Amniotic stem cell (primary cell): ENCODE results near the gene FAM117A.
"Not testable (repeated sequence)": the region's sequence is repeated elsewhere in the genome, so short reads cannot be mapped to it uniquely, and the experiment has no call there.

ENCODE experiments used
- DNase-seq: peaks from one replicate; lab custom pipeline; 2025; lab: John Stamatoyannopoulos, UW

The FAM117A gene

DNA sequence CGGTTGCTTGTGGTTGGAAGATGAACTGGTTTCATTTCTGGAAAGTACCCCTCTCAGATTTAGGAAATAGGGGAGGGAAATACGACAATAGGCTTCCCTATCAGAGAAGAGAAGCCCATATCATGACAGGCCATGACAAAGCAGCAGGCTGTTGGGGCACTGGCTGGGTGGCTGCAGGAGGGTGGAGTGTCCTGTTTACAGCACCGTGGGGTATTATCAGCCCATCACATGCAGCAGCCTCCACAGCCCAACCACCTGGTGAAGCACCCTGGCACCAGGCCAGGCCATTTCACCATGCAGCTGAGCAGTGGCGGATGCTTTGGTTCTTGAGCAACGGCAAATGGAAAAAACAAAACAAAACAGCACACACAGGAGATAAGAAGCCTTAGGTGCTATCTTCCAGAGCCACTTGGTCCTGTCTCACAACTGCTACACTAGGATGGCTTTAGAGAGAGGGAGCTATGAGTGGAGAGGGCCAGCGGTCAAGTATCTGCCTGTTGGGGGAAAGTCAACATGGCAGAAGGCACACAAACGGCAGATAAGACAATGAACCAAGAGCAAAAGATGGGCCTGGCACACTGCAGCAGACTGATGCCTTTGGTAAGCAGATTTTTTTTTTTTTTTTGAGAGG is 24.2 kb downstream of the FAM117A start:
- DNase-seq: no peak

DNA sequence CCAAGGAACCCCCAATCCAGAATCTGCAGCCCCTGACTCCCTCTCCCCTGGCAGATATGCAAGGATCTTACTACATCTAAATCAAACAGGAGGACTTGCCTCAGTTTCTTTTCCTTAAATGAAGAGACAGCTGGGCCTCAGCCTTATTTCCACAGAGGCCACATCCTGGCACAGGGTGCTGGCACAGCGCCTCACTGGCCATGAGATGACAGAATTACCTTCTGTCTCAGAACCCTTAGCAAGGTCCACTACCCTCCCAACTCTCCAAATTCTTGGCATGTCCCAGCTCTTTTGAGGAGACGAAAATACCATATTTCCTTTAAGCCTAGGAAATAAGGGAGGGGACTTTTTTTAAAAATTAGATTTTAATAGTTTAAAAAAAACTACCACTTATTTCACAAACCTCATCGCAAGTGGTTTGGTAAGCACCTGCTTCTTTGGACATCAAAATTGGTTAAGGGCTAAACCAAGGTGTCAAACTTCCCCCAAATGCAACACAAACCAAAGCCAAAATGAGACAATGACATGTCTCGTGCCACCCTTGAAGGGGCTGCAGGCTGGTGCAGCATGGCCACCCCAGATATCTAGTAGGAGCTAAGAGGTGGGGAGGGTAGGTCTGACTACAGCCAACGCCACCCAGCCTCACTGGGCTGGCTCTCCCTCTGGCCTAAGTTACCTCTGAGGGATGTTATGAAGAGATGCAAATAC is 25.3 kb downstream of the FAM117A start:
- DNase-seq: no peak

DNA sequence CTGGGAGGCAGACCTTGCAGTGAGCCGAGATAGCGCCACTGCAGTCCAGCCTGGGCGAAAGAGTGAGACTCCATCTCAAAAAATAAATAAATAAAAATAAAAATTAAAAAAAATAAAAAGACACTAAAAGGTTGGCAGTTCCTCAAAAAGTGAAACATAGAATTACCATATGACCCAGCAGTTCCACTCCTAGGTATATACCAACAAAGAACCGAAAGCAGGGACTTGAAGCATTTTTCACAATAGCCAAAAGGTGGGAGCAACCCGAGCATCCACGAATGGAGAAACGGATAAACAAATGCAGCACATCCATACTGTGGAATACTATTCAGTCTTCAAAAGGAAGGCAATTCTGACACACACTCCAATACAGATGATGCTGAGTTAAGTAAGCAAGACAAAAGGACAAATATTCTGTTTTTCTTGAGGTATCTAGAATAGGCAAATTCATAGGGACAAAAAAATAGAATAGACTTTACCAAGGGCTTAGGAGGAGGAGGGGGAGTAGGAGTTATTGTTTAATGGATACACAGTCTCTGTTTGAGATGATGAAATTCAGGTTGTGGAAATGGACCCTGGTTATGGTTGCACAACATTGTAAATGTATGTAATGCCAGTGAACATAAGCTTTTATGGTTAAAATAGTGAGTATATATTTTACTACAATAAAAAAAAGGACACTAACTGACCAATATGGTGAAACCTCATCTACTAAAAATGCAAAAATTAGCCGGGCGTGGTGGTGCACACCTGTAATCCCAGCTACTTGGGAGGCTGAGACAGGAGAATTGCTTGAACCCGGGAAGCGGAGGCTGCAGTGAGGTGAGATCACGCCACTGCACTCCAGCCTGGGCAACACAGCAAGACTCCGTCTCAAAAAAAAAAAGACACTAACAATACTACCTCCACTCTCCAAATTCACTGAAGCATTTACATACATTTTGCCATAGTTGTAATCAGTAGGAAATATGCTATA is 29.1 kb downstream of the FAM117A start:
- no peak for DNase-seq

DNA sequence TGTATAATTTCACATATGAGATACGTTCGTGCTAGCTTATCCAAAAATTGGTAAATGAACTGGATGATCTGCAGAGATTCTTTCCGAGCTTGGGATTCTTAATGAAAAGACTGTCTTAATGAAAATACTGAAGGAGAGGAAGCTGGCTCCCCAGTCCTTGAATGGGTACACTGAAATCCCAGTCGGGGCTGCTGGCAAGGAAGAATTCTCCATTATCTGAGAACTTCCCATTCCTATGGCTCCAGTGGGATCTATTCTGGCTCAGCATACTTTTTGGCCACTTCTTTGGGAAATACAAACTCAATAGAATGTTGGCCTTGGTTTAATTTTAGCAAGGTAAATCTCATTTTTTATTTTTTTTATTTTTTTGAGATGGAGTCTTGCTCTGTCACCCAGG is 32.5 kb downstream of the FAM117A start:
- DNase-seq: no peak

DNA sequence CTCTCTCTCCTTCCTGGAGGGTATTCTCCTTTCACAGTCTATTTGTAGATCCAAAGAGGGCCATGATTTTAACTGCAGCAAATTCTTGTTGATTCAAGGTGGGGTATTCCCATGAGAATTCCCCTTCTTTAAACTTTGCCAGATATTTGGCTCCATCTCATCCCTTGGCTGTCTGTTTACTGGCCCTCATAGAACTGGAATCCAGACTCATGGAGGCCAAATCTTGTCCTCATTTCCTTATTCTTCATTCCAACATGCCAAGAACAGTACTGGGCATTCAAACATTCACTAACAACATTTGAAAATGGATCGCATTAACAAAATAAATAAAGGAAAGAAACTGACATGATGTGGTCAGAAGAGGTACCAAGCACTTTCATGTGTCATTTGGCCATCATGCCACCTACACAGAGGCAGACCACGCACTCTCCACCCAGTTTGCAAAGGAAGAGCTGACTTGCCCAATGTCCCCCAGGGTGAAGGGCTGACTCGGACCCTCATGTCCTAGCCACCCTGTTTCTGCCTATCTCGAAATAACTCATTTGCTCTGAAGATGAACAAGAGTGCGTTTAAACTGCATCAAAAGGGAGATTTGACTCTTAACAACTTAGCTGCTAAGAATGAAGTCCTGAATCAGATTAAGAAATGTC is 33.0 kb downstream of the FAM117A start:
- no peak for DNase-seq

DNA sequence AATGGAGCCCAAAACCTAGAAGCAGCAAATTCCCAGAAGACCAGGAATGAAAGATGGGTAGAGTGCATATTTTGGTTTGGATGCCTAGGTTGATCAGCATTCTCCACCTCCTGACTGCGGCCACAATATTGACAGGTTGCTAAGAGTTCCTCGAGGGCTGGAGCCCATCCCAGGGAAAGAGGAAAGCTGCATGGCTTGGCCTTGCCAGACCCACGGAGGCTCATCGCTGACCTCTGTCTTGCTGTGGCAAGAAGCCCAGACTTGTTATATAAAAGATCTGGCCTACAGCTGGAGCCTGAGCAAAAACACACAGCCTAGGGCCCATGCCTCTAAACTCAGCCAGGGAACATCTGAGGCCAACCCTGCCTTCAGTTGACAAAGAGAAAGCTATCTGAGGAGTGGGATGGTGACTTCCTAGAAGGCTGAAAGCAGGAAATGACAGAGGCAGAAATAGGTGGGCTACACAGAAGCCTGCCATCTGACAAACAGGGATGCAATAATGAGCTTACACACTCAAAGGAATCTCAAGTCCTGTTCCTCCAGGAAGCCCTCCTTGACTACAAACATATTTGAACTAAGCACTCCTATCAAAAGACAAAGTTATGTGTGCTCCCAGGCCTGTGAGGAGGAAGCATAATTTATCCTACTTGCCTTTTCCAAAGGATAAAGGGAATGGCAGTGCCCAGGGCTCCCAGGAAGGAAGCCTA is 33.7 kb downstream of the FAM117A start:
- DNase-seq: no peak

DNA sequence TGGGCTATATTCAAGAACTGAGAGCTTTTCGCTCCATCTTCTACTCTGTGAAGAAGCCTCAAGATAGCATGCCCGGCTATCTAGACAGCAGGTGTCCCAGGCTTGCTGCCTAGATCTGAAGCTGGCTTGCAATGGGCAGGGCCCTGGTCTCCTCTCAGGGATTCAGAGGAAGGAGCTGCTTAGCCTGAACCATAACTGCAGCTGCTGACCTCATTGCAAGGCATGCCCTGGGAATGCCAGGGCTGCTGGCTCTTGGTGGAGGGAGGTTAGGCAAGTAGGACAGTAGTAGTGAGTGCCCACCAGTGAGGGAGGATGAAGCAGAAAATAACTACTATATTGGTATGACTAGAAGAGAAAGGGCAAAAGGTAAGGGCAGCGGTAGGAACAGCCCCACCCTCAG is 34.9 kb downstream of the FAM117A start:
- DNase-seq: no peak

DNA sequence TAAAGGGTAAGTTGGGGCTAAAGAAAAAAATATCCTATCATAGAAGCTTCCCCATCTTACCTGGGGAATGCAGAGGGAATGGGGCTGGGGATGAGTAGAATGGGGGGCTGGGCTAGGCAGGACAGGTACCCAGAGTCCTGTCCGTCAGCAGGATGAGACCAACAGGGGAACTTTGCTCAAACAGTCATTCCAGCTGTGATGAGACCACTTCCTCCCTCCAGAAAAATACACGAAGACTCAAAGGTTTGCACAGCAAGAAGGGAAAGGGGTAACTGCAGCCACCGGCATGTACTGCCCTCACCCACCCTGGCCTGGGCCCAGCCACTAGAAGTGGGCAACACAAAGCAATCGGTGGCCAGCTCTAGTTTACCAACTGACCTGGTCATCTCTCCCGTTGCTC is 35.5 kb downstream of the FAM117A start:
- no peak for DNase-seq

DNA sequence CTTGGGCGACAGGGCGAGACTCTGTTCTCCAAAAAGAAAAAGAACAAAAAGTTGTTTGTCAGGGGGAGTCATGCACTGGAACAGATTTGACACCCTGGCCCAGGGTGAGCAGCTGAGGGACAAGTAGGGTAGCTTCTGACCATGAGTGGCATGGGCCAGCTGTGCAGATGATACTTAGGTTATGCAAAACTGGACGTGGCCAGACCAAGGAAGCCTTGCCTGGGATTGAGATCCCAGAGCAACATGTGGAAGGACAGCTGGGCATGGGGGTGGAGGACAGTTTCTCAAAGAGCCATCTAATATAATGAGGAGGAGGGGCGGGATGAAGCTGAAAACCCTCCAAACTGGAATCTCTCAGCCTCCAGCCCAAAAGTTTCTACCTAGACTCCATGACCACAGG is 36.6 kb downstream of the FAM117A start:
- DNase-seq: no peak

DNA sequence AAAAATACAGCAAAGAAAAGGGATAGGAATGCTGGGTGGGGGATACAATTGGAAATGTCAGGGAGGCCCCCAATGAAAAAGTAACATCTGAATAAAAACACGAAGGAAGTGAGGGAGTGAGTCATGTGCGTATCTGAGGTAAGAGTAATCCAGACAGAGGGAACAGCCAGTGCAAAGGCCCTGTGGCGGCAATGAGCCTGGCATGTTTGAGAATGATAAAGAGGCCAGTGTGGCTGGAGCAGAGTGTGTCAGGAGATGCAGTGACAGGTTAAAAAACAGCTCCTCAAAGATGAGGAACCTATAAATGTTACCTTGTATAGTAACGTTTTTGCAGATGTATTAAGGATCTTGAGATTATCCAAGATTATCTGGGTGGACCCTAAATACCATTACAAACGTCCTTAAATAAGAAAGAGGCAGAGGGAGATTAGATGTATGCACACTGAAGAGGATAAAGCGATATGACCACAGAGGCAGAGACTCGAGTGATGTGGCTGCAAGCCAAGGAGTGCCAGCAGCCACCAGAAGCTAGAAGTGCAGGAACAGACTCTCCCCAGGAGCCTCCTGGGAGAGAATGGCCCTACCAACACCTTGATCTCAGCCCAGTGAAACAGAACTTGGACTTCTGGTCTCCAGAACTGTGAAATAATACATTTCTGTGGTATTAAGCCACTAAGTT is 38.3 kb downstream of the FAM117A start:
- no peak for DNase-seq

DNA sequence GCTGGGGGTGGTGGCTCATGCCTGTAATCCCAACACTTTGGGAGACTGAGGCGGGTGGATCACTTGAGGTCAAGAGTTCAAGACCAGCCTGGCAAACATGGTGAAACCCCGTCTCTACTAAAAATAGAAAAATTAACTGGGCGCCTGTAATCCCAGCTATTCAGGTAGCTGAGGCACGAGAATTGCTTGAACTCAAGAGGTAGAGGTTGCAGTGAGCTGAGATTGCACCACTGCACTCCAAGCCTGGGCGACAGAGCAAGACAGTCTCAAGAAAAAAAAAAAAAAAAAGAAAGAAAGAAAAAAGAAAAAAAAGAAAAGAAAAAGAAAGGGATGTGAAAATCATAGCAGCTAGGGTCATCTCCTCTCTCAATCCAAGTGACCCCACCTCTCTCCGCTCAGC is 39.4 kb downstream of the FAM117A start:
- DNase-seq: not testable (repeated sequence)

DNA sequence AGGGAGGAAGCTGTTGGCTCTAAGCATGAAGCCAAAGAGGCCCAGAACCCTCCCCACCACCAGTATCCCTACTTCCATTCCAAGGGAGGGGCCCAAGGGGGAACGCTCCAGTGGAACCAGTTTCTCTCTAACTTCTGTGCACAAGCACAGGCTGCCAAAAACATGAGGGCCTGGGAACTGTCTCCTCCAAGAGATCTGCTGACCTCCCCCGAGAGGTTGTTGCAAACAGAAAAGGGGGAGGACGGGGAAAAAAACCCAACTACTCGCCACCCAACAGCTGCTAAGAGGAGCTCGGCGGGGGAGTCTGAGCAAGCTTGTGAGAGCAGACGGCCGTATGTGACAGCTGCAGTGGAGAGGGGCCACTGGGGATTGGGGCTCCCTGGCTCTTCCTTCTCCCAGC is 40.5 kb downstream of the FAM117A start:
- no peak for DNase-seq

DNA sequence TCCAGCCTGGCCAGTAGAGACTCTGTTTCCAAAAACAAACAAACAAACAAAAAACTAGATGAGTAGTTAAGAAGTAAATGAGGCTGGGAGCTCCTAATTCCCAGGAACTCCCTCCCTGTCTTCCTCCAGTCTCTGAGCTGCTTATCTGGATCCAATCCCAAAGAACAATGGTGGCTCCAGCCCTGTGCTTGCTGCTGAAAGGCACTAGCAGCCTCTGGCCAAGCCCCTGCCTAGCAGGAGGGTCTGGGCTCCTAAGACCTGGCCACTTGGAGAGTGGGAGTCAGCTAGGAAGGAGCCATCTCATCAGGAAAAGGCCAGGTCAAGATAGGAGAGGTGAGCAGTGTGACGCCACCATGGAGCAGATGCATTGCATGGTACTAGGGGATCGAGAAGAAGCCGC is 41.9 kb downstream of the FAM117A start:
- no peak for DNase-seq

DNA sequence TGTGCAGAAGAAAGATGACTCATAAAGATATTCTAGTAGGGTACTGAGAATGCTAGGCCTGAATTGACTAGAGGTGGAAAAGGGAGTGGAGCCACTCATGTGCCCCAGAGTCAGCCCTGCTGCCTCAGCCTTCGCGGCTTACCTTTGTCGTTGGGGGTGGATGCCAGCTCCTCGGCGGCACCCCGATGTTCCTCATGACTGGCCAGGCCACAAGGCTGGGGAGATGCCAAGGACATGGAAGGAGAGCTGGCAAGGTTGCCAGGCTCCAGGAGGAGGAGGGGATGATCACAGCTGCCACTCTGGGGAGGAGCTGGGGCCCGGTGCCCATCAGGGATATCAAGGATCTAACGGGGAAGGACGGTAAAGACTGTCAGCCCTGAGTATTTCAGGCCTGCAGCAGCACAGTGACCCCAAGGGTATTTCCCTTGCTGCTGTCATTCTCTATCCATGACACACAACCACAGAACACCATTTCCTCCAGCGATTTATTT is 46.5 kb downstream of the FAM117A start:
- DNase-seq: no peak

DNA sequence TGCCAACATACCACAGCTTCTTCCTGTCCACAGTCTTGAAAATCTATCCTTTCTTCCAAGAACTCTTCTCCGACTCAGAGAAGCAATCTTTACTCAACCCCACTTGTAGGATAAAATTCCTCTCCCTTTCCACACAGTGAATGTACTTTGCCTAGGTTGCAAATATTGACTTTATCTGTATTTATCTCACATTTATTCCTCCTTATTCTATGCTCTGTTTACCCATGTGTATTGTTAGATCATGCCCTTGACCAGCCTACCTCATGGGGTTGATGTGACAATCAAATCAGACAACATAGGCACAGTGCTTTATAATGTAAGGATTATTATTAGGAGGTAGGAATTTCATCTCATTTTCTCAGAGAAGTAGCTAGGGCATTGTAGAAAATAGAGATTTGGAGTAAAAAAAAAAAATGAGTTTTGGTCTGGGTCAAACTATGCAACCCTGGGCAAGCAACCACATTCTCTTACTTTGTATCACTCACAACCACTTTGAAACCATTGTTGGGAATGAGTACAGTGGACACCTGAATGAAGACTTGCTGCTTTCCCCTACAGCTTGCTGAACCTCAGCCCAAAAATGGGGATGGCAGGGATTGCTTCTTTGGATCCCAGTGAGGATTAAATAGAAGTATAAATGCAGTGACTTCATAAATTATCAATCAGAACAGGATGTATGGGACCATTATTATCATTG is 47.1 kb downstream of the FAM117A start:
- DNase-seq: no peak

DNA sequence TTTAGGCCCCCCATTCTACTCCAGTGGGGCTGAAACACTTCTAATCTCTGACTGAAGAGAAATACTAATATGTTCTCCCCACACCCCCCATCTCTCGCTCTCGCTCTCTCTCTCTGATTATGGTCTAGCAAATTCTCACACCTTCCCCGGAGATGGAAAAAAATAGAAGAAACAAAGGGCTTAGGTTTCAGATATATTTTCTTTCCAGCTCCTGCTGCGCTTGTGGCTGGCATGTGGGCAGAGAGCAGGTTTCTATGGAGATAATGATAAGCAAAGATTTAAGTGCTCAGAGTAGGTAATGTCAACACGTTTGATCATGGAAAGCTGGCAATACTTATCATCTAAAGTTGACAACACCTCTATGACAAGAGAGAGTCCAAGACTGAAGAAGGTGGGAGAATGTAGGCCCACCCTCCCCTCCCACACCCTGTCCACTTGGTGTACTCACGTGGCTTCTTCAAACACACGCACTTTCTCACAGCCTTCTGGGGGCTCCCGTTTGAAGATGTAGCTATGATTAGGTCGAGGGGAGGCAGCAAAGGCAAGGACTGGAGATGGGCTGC is 48.1 kb downstream of the FAM117A start:
- DNase-seq: no peak

DNA sequence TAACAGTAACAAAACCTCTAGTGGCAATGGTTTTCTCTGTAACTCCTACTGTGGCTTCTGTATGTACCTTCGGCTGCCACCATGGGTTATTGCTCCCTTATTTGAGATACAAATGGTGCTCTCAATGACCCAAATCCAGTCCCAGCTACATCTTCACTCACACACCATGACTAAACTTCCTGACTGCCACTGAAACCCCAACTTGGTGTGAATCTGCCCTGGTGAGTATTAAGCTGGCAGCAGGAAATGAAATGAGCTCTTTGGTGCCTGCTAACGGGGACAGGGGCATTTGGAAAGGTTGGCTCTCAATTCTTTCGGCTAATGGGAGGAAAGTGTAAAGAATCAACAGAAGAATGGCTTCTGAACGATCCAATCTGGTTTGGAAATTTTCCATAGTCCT is 48.7 kb downstream of the FAM117A start:
- DNase-seq: no peak

DNA sequence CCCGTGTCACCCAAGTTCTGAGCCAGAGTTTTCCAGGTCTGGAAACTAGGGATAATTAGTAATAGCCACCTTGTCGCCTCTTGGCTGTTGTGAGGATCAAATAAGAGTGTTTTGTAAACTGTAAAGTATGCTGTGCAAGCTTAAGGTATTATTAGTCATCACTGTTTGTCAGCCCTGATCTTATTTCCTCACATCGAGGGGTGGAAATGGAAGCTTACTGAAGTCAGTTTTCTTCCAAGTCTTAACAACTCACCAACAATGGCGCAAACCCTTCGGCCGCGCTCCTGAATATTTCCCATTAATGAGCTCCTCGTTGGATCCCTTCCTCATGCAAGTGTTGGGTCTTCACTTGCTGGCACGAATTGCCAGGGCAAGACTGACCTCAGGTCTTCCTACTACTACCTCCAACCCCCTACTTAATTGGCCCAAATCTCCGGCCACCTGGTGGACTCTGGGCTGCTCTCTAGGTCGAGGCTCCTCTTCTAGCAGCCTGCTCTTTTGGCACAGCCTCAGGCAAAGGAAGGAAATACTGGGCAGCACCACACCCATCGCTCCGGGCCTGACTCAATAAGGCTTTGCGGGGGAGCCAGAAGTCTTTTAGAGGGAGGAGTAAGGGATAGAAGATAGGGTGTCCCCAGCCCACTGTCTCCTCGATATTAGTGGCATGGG is 55.3 kb downstream of the FAM117A start:
- no peak for DNase-seq
